Measurements from ENCODE around the gene HOXD13. TPM values are rescaled to one million over a fixed set of nuclear protein-coding genes. Genes with fewer than 3 reads are reported as not detected.

The HOXD13 gene
- total RNA-seq, 1 experiment from 2014 or later: not detected

- BruUV-seq (replicated peaks): no TSS peak
Observed at GRCh38 chr2:176088048-176088936, 4.2 kb upstream of the HOXD13 start.

GRCh38 chr2:176088937-176089842 lies 3.3 kb upstream of the HOXD13 start:
- POLR2A ChIA-PET (ENCODE audit: unreplicated experiment): no interaction called here
- Histone ChIP-seq H3F3A (ENCODE audit: insufficient read depth, low read depth) (no peaks in the 10 kb centered on the region), H3K9me3 (ENCODE audit: insufficient read depth, low read depth) (no peaks in the 10 kb centered on the region), H4K20me1 (ENCODE audit: insufficient read depth) (no peaks in the 10 kb centered on the region), H3K4me3 (no peak overlapping the region), H3K9me2 (ENCODE audit: insufficient read depth) (no peaks in the 10 kb centered on the region), H3K79me2 (ENCODE audit: low read depth) (no peaks in the 10 kb centered on the region), H3K27me3 (ENCODE audit: insufficient read depth, low read depth) (peaks cover 83% of the 10 kb centered on the region), H3K27ac (no peak overlapping the region), H3K36me3 (ENCODE audit: low read depth) (no peaks in the 10 kb centered on the region), H3K4me1 (replicated peaks; ENCODE audit: insufficient read depth) (no peaks in the 10 kb centered on the region), H3K4me2 (no peak overlapping the region), H2AFZ (no peak overlapping the region)
- CTCF ChIA-PET: no interaction called here
- no TSS peak for BruUV-seq (replicated peaks)
- intact Hi-C loops (cut with micrococcal nuclease; ENCODE audit: unreplicated experiment): no loop called here
- no peak for DNase-seq
- TF ChIP-seq, protein P1, sequence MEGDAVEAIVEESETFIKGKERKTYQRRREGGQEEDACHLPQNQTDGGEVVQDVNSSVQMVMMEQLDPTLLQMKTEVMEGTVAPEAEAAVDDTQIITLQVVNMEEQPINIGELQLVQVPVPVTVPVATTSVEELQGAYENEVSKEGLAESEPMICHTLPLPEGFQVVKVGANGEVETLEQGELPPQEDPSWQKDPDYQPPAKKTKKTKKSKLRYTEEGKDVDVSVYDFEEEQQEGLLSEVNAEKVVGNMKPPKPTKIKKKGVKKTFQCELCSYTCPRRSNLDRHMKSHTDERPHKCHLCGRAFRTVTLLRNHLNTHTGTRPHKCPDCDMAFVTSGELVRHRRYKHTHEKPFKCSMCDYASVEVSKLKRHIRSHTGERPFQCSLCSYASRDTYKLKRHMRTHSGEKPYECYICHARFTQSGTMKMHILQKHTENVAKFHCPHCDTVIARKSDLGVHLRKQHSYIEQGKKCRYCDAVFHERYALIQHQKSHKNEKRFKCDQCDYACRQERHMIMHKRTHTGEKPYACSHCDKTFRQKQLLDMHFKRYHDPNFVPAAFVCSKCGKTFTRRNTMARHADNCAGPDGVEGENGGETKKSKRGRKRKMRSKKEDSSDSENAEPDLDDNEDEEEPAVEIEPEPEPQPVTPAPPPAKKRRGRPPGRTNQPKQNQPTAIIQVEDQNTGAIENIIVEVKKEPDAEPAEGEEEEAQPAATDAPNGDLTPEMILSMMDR (conservative IDR thresholded peaks at IDR 0.05): no peak
- TF ChIP-seq EZH2 (IDR thresholded peaks at IDR 0.05; ENCODE audit: low read depth): no peak

More at GRCh38 chr2:176088048-176088936, 4.2 kb upstream of the HOXD13 start:
- no peaks in the 10 kb centered on the region for H3K79me2 ChIP-seq (ENCODE audit: low read depth)
- intact Hi-C loops (cut with micrococcal nuclease; ENCODE audit: unreplicated experiment): no loop called here
- TF ChIP-seq, protein P1 (conservative IDR thresholded peaks at IDR 0.05): peak; percentile 76
- TF ChIP-seq EZH2 (IDR thresholded peaks at IDR 0.05; ENCODE audit: low read depth): no peak
- H3K4me1 ChIP-seq (replicated peaks; ENCODE audit: insufficient read depth): no peaks in the 10 kb centered on the region
- no peak overlapping the region for H2AFZ ChIP-seq
- no peaks in the 10 kb centered on the region for H3F3A ChIP-seq (ENCODE audit: insufficient read depth, low read depth)
- H3K36me3 ChIP-seq (ENCODE audit: low read depth): no peaks in the 10 kb centered on the region
- CTCF ChIA-PET: no interaction called here
- DNase-seq: peak in 1 of 2 experiments; percentile 43
- no peaks in the 10 kb centered on the region for H3K9me2 ChIP-seq (ENCODE audit: insufficient read depth)
- peaks cover 76% of the 10 kb centered on the region for H3K27me3 ChIP-seq (ENCODE audit: insufficient read depth, low read depth)
- POLR2A ChIA-PET (ENCODE audit: unreplicated experiment): no interaction called here
- H3K4me2 ChIP-seq: no peak overlapping the region
- H3K9me3 ChIP-seq (ENCODE audit: insufficient read depth, low read depth): no peaks in the 10 kb centered on the region
- no peak overlapping the region for H3K27ac ChIP-seq
- H3K4me3 ChIP-seq: no peak overlapping the region
- no peaks in the 10 kb centered on the region for H4K20me1 ChIP-seq (ENCODE audit: insufficient read depth)

- Histone ChIP-seq H4K20me1 (ENCODE audit: insufficient read depth) (no peaks in the 10 kb centered on the region), H2AFZ (no peak overlapping the region), H3K27me3 (ENCODE audit: insufficient read depth, low read depth) (peaks cover 85% of the 10 kb centered on the region), H3K36me3 (ENCODE audit: low read depth) (no peaks in the 10 kb centered on the region), H3F3A (ENCODE audit: insufficient read depth, low read depth) (no peaks in the 10 kb centered on the region), H3K4me2 (no peak overlapping the region), H3K4me1 (replicated peaks; ENCODE audit: insufficient read depth) (no peaks in the 10 kb centered on the region), H3K79me2 (ENCODE audit: low read depth) (no peaks in the 10 kb centered on the region), H3K4me3 (no peak overlapping the region), H3K27ac (no peak overlapping the region), H3K9me3 (ENCODE audit: insufficient read depth, low read depth) (no peaks in the 10 kb centered on the region), H3K9me2 (ENCODE audit: insufficient read depth) (no peaks in the 10 kb centered on the region)
- DNase-seq: no peak
- POLR2A ChIA-PET (ENCODE audit: unreplicated experiment): no interaction called here
- TF ChIP-seq EZH2 (IDR thresholded peaks at IDR 0.05; ENCODE audit: low read depth): no peak
- TF ChIP-seq, protein P1 (conservative IDR thresholded peaks at IDR 0.05): no peak
- intact Hi-C loops (cut with micrococcal nuclease; ENCODE audit: unreplicated experiment): loop anchor here (10.0 kb wide), 1 partner anchor 1625 kb away; no protein-coding TSS in a partner anchor
- no TSS peak for BruUV-seq (replicated peaks)
- CTCF ChIA-PET: no interaction called here
Observed at GRCh38 chr2:176089843-176090395, 2.6 kb upstream of the HOXD13 start.

All from PC-9 (cell line).